WERI-Rb-1 (cell line): ENCODE data around the gene KNDC1.

Source experiments
- DNase-seq: peaks from one replicate; pipeline ENCODE4 v3.0.0-alpha.2; 2020
- H3K27ac ChIP-seq: fragments of 250-450 bp; sonication (Bioruptor Pico); 2 replicates; pipeline ENCODE4 v1.5.1; 2020; ENCODE audit warnings: mild to moderate bottlenecking, moderate library complexity
- H3K27me3 ChIP-seq: fragments of 250-450 bp; sonication (Bioruptor Pico); 2 replicates; pipeline ENCODE4 v1.5.1; 2021; ENCODE audit warnings: mild to moderate bottlenecking, low read depth, moderate library complexity; ENCODE audit not compliant: insufficient read depth, severe bottlenecking
- H3K36me3 ChIP-seq: fragments of 250-450 bp; sonication (Bioruptor Pico); 2 replicates; pipeline ENCODE4 v1.5.1; 2020; ENCODE audit warnings: mild to moderate bottlenecking, moderate library complexity
- H3K4me3 ChIP-seq: 2 replicates; pipeline ENCODE4 v1.5.1; 2011; ENCODE audit warnings: low read depth, mild to moderate bottlenecking, control low read depth, low read length
- H3K9me3 ChIP-seq: fragments of 250-450 bp; sonication (Bioruptor Pico); 2 replicates; pipeline ENCODE4 v1.5.1; 2021; ENCODE audit warnings: mild to moderate bottlenecking, moderate library complexity; ENCODE audit not compliant: severe bottlenecking
- TF ChIP-seq, protein P1 (sequence below): IDR thresholded peaks from 2 replicates; pipeline ENCODE4 v1.5.1; 2011; ENCODE audit warnings: low read depth, mild to moderate bottlenecking, control low read depth, inconsistent platforms, low read length

Gene KNDC1

DNA sequence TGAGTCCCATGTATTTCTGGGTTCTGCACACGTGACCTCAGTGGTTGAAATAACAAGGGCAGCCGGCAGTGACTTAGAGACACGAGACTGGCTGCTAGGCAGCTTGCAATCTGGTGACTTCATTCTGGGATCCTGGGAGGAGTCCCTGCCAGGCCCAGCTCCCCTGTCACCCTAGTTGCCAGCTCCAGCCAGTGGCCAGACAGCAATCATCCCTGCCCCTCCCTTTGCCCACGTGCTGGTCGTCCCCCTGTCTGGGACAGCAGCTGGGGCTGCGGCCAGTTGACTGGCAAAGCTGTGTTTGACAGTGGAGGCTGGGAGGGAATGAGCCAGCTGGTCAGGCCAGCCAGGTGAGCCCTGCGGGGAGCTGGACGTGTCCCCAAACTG lies 42.3 kb upstream of the KNDC1 start:
- no peak overlapping the region for H3K4me3 ChIP-seq
- H3K27me3 ChIP-seq = no peaks in the 10 kb centered on the region
- TF ChIP-seq, protein P1, sequence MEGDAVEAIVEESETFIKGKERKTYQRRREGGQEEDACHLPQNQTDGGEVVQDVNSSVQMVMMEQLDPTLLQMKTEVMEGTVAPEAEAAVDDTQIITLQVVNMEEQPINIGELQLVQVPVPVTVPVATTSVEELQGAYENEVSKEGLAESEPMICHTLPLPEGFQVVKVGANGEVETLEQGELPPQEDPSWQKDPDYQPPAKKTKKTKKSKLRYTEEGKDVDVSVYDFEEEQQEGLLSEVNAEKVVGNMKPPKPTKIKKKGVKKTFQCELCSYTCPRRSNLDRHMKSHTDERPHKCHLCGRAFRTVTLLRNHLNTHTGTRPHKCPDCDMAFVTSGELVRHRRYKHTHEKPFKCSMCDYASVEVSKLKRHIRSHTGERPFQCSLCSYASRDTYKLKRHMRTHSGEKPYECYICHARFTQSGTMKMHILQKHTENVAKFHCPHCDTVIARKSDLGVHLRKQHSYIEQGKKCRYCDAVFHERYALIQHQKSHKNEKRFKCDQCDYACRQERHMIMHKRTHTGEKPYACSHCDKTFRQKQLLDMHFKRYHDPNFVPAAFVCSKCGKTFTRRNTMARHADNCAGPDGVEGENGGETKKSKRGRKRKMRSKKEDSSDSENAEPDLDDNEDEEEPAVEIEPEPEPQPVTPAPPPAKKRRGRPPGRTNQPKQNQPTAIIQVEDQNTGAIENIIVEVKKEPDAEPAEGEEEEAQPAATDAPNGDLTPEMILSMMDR = no peak
- H3K27ac ChIP-seq = no peak overlapping the region
- peaks cover 2% of the 10 kb centered on the region for H3K9me3 ChIP-seq
- no peaks in the 10 kb centered on the region for H3K36me3 ChIP-seq
- no peak for DNase-seq

DNA sequence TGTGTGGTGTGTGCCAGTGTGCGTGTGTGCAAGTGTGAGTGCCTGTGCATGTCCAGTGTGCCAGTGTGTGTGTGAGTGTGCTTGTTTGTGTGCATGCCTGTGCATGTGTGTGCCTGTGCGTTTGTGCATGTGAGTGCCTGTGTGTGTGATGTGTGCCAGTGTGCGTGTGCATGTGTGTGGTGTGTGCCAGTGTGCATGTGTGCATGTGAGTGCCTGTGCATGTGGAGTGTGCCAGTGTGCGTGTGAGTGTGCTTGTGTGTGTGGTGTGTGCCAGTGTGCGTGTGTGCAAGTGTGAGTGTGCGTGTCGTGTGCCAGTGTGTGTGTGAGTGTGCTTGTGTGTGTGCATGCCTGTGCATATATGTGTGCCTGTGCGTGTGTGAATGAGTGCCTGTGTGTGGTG lies 38.5 kb upstream of the KNDC1 start:
- Histone ChIP-seq H3K27me3 (no peaks in the 10 kb centered on the region), H3K27ac (no peak overlapping the region), H3K36me3 (no peaks in the 10 kb centered on the region), H3K4me3 (no peak overlapping the region), H3K9me3 (peaks cover 2% of the 10 kb centered on the region)
- DNase-seq = no peak
- TF ChIP-seq, protein P1 = no peak

DNA sequence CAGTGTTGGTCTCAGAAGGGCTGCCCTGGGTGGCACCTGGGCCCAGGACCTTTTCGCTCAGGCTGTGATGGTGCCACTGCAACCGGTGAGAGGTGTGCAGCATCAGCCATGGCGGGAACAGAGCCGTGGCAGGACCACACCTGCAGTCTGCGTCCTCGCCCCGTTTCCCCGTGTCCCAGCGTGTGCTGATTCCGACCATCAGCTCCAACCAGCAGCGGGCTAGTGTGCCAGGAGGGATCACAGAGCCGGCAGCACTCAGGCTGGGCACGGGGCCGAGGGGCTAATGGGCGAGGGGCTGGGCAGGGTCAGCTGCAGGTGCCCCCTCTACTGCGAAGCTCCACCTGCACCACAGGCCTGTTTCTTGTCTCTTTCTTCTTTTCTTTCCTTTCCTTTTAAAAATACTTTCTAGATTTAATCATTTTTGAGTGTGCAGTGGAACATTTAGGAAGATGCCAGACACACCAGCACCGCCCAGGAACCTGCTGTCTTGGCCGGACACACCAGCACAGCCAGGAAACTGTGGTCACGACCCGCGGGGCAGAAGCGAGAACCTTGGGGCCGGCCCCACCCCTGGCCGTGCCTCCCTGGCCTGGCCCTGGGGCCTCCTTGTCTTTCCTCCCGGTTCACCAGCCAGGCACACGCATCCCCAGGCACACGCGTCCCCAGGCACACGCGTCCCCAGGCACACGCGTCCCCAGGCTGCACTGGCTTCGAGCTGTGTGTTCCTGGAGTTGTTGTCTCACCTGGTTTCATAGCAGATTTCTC lies 37.7 kb upstream of the KNDC1 start:
- Histone ChIP-seq H3K27ac (no peak overlapping the region), H3K9me3 (peaks cover 2% of the 10 kb centered on the region), H3K36me3 (no peaks in the 10 kb centered on the region), H3K4me3 (no peak overlapping the region), H3K27me3 (no peaks in the 10 kb centered on the region)
- TF ChIP-seq, protein P1 = no peak
- DNase-seq = no peak

DNA sequence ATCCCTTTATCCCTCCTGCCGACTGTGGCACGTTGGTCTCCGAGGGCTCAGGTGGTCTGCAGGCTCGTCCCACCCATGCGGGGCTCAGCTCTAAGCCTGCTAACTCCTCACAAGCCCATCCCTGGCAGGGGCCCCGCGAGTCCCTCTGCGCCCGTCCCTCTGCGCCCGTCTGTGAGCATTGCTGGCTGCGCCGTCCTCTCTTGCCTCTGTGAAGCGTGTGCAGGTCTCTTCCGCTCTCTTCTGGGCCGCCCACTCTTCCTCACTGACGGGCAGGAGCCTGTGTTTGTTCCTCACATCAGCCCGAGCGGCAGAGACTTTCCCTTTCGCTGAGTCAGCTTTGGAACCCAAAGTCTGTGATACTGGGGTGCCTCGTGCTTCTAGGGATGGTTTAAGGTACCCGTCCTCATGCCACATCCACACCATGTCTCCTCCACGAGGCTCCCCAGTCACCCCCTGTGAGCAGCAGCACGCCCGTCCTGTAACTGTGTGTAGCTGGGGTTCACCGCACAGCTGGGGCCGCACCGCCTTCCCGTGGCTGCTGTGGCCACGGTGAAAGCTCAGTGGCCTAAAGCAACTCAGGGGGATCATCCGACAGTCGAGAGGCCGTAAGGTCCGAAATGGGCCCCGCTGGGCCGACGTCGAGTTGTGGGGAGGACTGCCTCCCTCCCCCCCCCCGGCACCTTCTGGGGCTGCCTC lies 36.8 kb upstream of the KNDC1 start:
- DNase-seq = no peak
- TF ChIP-seq, protein P1 = no peak
- peaks cover 2% of the 10 kb centered on the region for H3K9me3 ChIP-seq
- no peaks in the 10 kb centered on the region for H3K36me3 ChIP-seq
- no peak overlapping the region for H3K27ac ChIP-seq
- H3K4me3 ChIP-seq = no peak overlapping the region
- H3K27me3 ChIP-seq = no peaks in the 10 kb centered on the region

DNA sequence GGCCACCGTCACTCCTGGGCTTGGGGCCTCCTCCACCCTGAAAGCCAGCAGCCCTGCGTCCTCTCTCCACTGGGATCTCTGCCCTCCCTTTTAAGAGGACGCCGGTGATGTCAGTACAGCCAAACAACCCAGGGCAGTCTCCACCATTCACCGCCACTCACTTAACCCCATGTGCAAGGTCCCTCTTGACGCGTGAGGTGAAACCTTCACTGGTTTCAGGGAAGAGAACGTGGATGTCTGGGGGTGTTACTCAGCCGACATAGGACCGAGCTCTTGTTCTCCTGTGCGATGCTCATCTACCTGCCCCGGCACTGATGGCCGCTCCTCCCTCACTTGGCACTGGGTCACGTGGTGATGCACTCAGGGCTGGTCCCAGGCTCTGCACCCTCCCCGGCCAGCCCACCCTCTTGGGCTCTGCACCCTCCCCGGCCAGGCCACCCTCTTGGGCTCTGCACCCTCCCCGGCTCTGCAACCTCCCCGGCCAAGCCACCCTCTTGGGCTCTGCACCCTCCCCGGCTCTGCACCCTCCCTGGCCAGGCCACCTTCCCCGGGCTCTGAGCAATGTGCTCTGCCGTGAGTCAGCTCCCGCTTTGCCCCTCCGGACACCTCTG lies 36.2 kb upstream of the KNDC1 start:
- Histone ChIP-seq H3K9me3 (peaks cover 2% of the 10 kb centered on the region), H3K36me3 (no peaks in the 10 kb centered on the region), H3K27me3 (no peaks in the 10 kb centered on the region), H3K4me3 (no peak overlapping the region), H3K27ac (no peak overlapping the region)
- peak; percentile 3 for DNase-seq
- TF ChIP-seq, protein P1 = no peak
